Measurements from ENCODE around the gene RNLS.
"Not testable (repeated sequence)": the region's sequence is repeated elsewhere in the genome, so short reads cannot be mapped to it uniquely, and the experiment has no call there.

RNLS gene

GRCh38 chr10:88497913-88498312 is 85.2 kb downstream of the RNLS start:
- no peak overlapping the region for H3K4me3 Mint-ChIP-seq
- ATAC-seq (replicated peaks) (no peak), DNase-seq (no peak)
- no peaks in the 10 kb centered on the region for H3K36me3 Mint-ChIP-seq (ENCODE audit: insufficient read depth)
- H3K4me1 Mint-ChIP-seq (ENCODE audit: low read depth in 2 of 2): peaks cover 4% of the 10 kb centered on the region in 2 donors
- no peak overlapping the region for H3K27ac Mint-ChIP-seq
- H3K9me3 Mint-ChIP-seq: no peaks in the 10 kb centered on the region
- no peaks in the 10 kb centered on the region for H3K27me3 Mint-ChIP-seq

GRCh38 chr10:88494537-88494936 is 88.6 kb downstream of the RNLS start:
- H3K4me1 Mint-ChIP-seq (ENCODE audit: low read depth in 2 of 2): peaks cover 4% of the 10 kb centered on the region in 2 donors
- DNase-seq: no peak
- no peaks in the 10 kb centered on the region for H3K27me3 Mint-ChIP-seq
- H3K9me3 Mint-ChIP-seq: no peaks in the 10 kb centered on the region
- ATAC-seq (replicated peaks): no peak
- no peak overlapping the region for H3K4me3 Mint-ChIP-seq
- no peaks in the 10 kb centered on the region for H3K36me3 Mint-ChIP-seq (ENCODE audit: insufficient read depth)
- no peak overlapping the region for H3K27ac Mint-ChIP-seq

- no peaks in the 10 kb centered on the region for H3K9me3 Mint-ChIP-seq
- H3K4me1 Mint-ChIP-seq (ENCODE audit: low read depth in 2 of 2): peaks cover 4% of the 10 kb centered on the region in 2 donors
- H3K27ac Mint-ChIP-seq: no peak overlapping the region
- no peaks in the 10 kb centered on the region for H3K27me3 Mint-ChIP-seq
- DNase-seq (no peak), ATAC-seq (replicated peaks) (no peak)
- no peaks in the 10 kb centered on the region for H3K36me3 Mint-ChIP-seq (ENCODE audit: insufficient read depth)
- no peak overlapping the region for H3K4me3 Mint-ChIP-seq
Observed at GRCh38 chr10:88493691-88494483, 89.2 kb downstream of the RNLS start.

- Mint-ChIP-seq H3K4me3 (no peak overlapping the region), H3K27me3 (no peaks in the 10 kb centered on the region), H3K9me3 (peaks cover 0 to 3% of the 10 kb centered on the region in 2 donors), H3K36me3 (ENCODE audit: insufficient read depth) (no peaks in the 10 kb centered on the region), H3K4me1 (ENCODE audit: low read depth in 2 of 2) (no peaks in the 10 kb centered on the region), H3K27ac (no peak overlapping the region)
- DNase-seq (no peak), ATAC-seq (replicated peaks) (no peak)
Observed at GRCh38 chr10:88491314-88491713, 91.8 kb downstream of the RNLS start.

- DNase-seq (no peak), ATAC-seq (replicated peaks) (no peak)
- H3K4me3 Mint-ChIP-seq: no peak overlapping the region
- H3K36me3 Mint-ChIP-seq (ENCODE audit: insufficient read depth): no peaks in the 10 kb centered on the region
- no peaks in the 10 kb centered on the region for H3K4me1 Mint-ChIP-seq (ENCODE audit: low read depth in 2 of 2)
- peaks cover 0 to 3% of the 10 kb centered on the region in 2 donors for H3K9me3 Mint-ChIP-seq
- H3K27ac Mint-ChIP-seq: no peak overlapping the region
- H3K27me3 Mint-ChIP-seq: no peaks in the 10 kb centered on the region
Observed at GRCh38 chr10:88490231-88490980, 92.7 kb downstream of the RNLS start.

GRCh38 chr10:88489107-88489506 is 94.0 kb downstream of the RNLS start:
- no peak for ATAC-seq (replicated peaks)

GRCh38 chr10:88486816-88487215 is 96.3 kb downstream of the RNLS start:
- H3K27me3 Mint-ChIP-seq; H3K27ac Mint-ChIP-seq; H3K36me3 Mint-ChIP-seq (ENCODE audit: insufficient read depth); ATAC-seq (replicated peaks); H3K4me3 Mint-ChIP-seq; H3K4me1 Mint-ChIP-seq (ENCODE audit: low read depth in 2 of 2); H3K9me3 Mint-ChIP-seq; DNase-seq: not testable (repeated sequence)

More at GRCh38 chr10:88489107-88489506, 94.0 kb downstream of the RNLS start:
- DNase-seq: no peak
- Mint-ChIP-seq H3K4me3 (no peak overlapping the region), H3K27me3 (no peaks in the 10 kb centered on the region), H3K4me1 (ENCODE audit: low read depth in 2 of 2) (no peaks in the 10 kb centered on the region), H3K36me3 (ENCODE audit: insufficient read depth) (no peaks in the 10 kb centered on the region), H3K9me3 (peaks cover 0 to 3% of the 10 kb centered on the region in 2 donors), H3K27ac (no peak overlapping the region)

GRCh38 chr10:88482220-88482619 is 100.9 kb downstream of the RNLS start:
- no peak overlapping the region for H3K27ac Mint-ChIP-seq
- no peaks in the 10 kb centered on the region for H3K27me3 Mint-ChIP-seq
- H3K4me3 Mint-ChIP-seq: no peak overlapping the region
- peaks cover 0 to 3% of the 10 kb centered on the region in 2 donors for H3K9me3 Mint-ChIP-seq
- ATAC-seq (replicated peaks) (no peak), DNase-seq (no peak)
- no peaks in the 10 kb centered on the region for H3K36me3 Mint-ChIP-seq (ENCODE audit: insufficient read depth)
- no peaks in the 10 kb centered on the region for H3K4me1 Mint-ChIP-seq (ENCODE audit: low read depth in 2 of 2)

- DNase-seq: no peak
- Mint-ChIP-seq H3K36me3 (ENCODE audit: insufficient read depth) (no peaks in the 10 kb centered on the region), H3K27me3 (no peaks in the 10 kb centered on the region), H3K4me3 (no peak overlapping the region), H3K9me3 (no peaks in the 10 kb centered on the region), H3K27ac (no peak overlapping the region), H3K4me1 (ENCODE audit: low read depth in 2 of 2) (no peaks in the 10 kb centered on the region)
- ATAC-seq (replicated peaks): no peak
Observed at GRCh38 chr10:88478256-88478655, 104.9 kb downstream of the RNLS start.

GRCh38 chr10:88477343-88478085 is 105.6 kb downstream of the RNLS start:
- no peaks in the 10 kb centered on the region for H3K4me1 Mint-ChIP-seq (ENCODE audit: low read depth in 2 of 2)
- DNase-seq (no peak), ATAC-seq (replicated peaks) (no peak)
- H3K36me3 Mint-ChIP-seq (ENCODE audit: insufficient read depth): no peaks in the 10 kb centered on the region
- H3K4me3 Mint-ChIP-seq: no peak overlapping the region
- no peaks in the 10 kb centered on the region for H3K27me3 Mint-ChIP-seq
- no peak overlapping the region for H3K27ac Mint-ChIP-seq
- no peaks in the 10 kb centered on the region for H3K9me3 Mint-ChIP-seq

- Mint-ChIP-seq H3K36me3 (ENCODE audit: insufficient read depth) (no peaks in the 10 kb centered on the region), H3K27ac (no peak overlapping the region), H3K9me3 (no peaks in the 10 kb centered on the region), H3K4me3 (no peak overlapping the region), H3K27me3 (no peaks in the 10 kb centered on the region), H3K4me1 (ENCODE audit: low read depth in 2 of 2) (no peaks in the 10 kb centered on the region)
- DNase-seq (no peak), ATAC-seq (replicated peaks) (no peak)
Observed at GRCh38 chr10:88474884-88475844, 108.0 kb downstream of the RNLS start.

GRCh38 chr10:88473989-88474883 is 108.9 kb downstream of the RNLS start:
- DNase-seq (no peak), ATAC-seq (replicated peaks) (no peak)
- Mint-ChIP-seq H3K27ac (no peak overlapping the region), H3K36me3 (ENCODE audit: insufficient read depth) (no peaks in the 10 kb centered on the region), H3K9me3 (no peaks in the 10 kb centered on the region), H3K27me3 (no peaks in the 10 kb centered on the region), H3K4me3 (no peak overlapping the region), H3K4me1 (ENCODE audit: low read depth in 2 of 2) (no peaks in the 10 kb centered on the region)

Data from effector memory CD8-positive, alpha-beta T cell (primary cell).